HCT116 (cell line): ENCODE data around the gene NPSR1. TPM values are rescaled to one million over a fixed set of nuclear protein-coding genes. Genes with fewer than 3 reads are reported as not detected.
A peak's percentile ranks its signal among the peaks of the same experiment; 100 is the strongest.

Experiments
- ATAC-seq: fragments of 200-7000 bp; cut with Tn5 transposase; 2 replicates; pipeline ENCODE4 v1.9.1; 2020; ENCODE audit warnings: mild to moderate bottlenecking, moderate library complexity
- BruUV-seq: library from RNA; stranded (reverse); fragments of 400-500 nt; replicated peaks from 2 replicates; lab custom pipeline; 2021; lab: Mats Ljungman, UMichigan
- CTCF ChIA-PET: fragments of 300-600 bp; sonication (Branson Sonifier 250); formaldehyde crosslinking; loops from one replicate; lab custom pipeline; 2021; ENCODE audit warnings: antibody characterized with exemption; lab: Charles Lee
- POLR2A ChIA-PET: fragments of 300-600, 350-600 bp; sonication (Branson Sonifier 250); formaldehyde crosslinking; loops from one replicate; lab custom pipeline; 2021; ENCODE audit warnings: antibody characterized with exemption; lab: Charles Lee
- RAD21 ChIA-PET, 2 experiments: fragments of 300-600 bp; sonication (Branson Sonifier 250); formaldehyde crosslinking; loops; one replicate each; lab custom pipeline; 2023; ENCODE audit warnings: low total read pairs in 2 of 2; ENCODE audit not compliant: uncharacterized antibody in 2 of 2, unreplicated experiment in 2 of 2, low non-redundant PET in 1 of 2; lab: Charles Lee
- DNase-seq: peaks from one replicate; pipeline ENCODE4 v3.0.0-alpha.2; 2010; ENCODE audit warnings: low read depth, low spot score
- H2AFZ ChIP-seq: fragments of 200-600 bp; shearing (Covaris generic), sonication (generic); 2 replicates; pipeline ENCODE4 v1.6.1; 2017; ENCODE audit warnings: low read depth, mixed run types, mixed read lengths, antibody characterized with exemption, low read length; ENCODE audit not compliant: poor library complexity, severe bottlenecking
- H3K27ac ChIP-seq: 2 replicates; pipeline ENCODE4 v1.5.1; 2012; ENCODE audit warnings: low read depth, low read length
- H3K27me3 ChIP-seq: fragments of 200-600 bp; sonication (generic); 2 replicates; pipeline ENCODE4 v1.6.1; 2016; ENCODE audit warnings: mixed run types, low read length, mixed read lengths; ENCODE audit not compliant: insufficient read depth
- H3K36me3 ChIP-seq, 2 experiments: fragments of 200-500 bp in 1 of 2; fragments of 200-600 bp in 1 of 2; sonication (Bioruptor generic) in 1 of 2; sonication (generic) in 1 of 2; 2 replicates each; pipeline versions ENCODE4 v1.5.1 to v1.6.1; 2014 to 2016; ENCODE audit warnings: low read length in 2 of 2, inconsistent platforms in 1 of 2, mixed read lengths in 1 of 2, mixed run types in 1 of 2; ENCODE audit not compliant: insufficient read depth in 2 of 2, control insufficient read depth in 1 of 2
- H3K4me1 ChIP-seq, 2 experiments: fragments of 200-600 bp in 1 of 2; sonication (generic) in 1 of 2; 2 replicates each; pipeline versions ENCODE4 v1.5.1 to v1.6.1; 2012 to 2017; ENCODE audit warnings: low read length in 2 of 2, inconsistent platforms in 1 of 2, mild to moderate bottlenecking in 1 of 2, mixed read lengths in 1 of 2, mixed run types in 1 of 2, moderate library complexity in 1 of 2; ENCODE audit not compliant: insufficient read depth in 2 of 2, control insufficient read depth in 1 of 2
- H3K4me2 ChIP-seq: fragments of 200-600 bp; sonication (generic); 2 replicates; pipeline ENCODE4 v1.6.1; 2017; ENCODE audit warnings: mixed run types, low read length, mixed read lengths
- H3K4me3 ChIP-seq, 2 experiments: fragments of 200-600 bp in 1 of 2; sonication (generic) in 1 of 2; replicated peaks in 1 of 2; 2 replicates each; pipeline ENCODE4 v1.5.1; 2011 to 2016; ENCODE audit warnings: low read length in 2 of 2, control low read depth in 1 of 2, low read depth in 1 of 2, mild to moderate bottlenecking in 1 of 2, mixed read lengths in 1 of 2, mixed run types in 1 of 2
- H3K79me2 ChIP-seq: fragments of 200-600 bp; sonication (generic); 2 replicates; pipeline ENCODE4 v1.6.1; 2017; ENCODE audit warnings: mild to moderate bottlenecking, mixed run types, low read length, moderate library complexity, mixed read lengths; ENCODE audit not compliant: insufficient read depth
- H3K9ac ChIP-seq: fragments of 200-600 bp; sonication (generic); 2 replicates; pipeline ENCODE4 v1.6.1; 2016; ENCODE audit warnings: low read length, mixed read lengths
- H3K9me2 ChIP-seq: fragments of 200-600 bp; sonication (generic), shearing (Covaris generic); 2 replicates; pipeline ENCODE4 v1.6.1; 2017; ENCODE audit warnings: mixed run types, mild to moderate bottlenecking, moderate library complexity; ENCODE audit not compliant: insufficient read depth
- H3K9me3 ChIP-seq, 2 experiments: fragments of 200-500 bp in 1 of 2; fragments of 200-600 bp in 1 of 2; sonication (Bioruptor generic) in 1 of 2; sonication (generic) in 1 of 2; 2 replicates each; pipeline ENCODE4 v1.6.1; 2014 to 2017; ENCODE audit warnings: low read length in 2 of 2, mixed read lengths in 2 of 2, inconsistent platforms in 1 of 2, low read depth in 1 of 2, mild to moderate bottlenecking in 1 of 2, mixed run types in 1 of 2, moderate library complexity in 1 of 2; ENCODE audit not compliant: control insufficient read depth in 1 of 2, insufficient read depth in 1 of 2
- H4K20me1 ChIP-seq: fragments of 200-600 bp; sonication (generic), shearing (Covaris generic); 2 replicates; pipeline ENCODE4 v1.6.1; 2017; ENCODE audit warnings: mixed run types, mild to moderate bottlenecking, moderate library complexity; ENCODE audit not compliant: insufficient read depth
- CBX3 ChIP-seq: IDR thresholded peaks from 2 replicates; pipeline ENCODE4 v1.6.1; 2012; ENCODE audit warnings: low read depth
- EGR1 ChIP-seq: IDR thresholded peaks from 2 replicates; pipeline ENCODE4 v1.6.1; 2012; ENCODE audit warnings: low read depth
- EZH2 ChIP-seq: fragments of 200-600 bp; sonication (generic); IDR thresholded peaks from 2 replicates; pipeline ENCODE4 v1.6.1; 2017; ENCODE audit warnings: antibody characterized with exemption, mixed run types
- EZH2phosphoT487 ChIP-seq: fragments of 200-600 bp; IDR thresholded peaks from 2 replicates; pipeline ENCODE4 v1.6.1; 2018; ENCODE audit warnings: antibody characterized with exemption, borderline replicate concordance
- FOSL1 ChIP-seq: IDR thresholded peaks from 2 replicates; pipeline ENCODE4 v1.6.1; 2012; ENCODE audit warnings: low read depth
- POLR2A ChIP-seq: IDR thresholded peaks from 2 replicates; pipeline ENCODE4 v1.7.0; 2011; ENCODE audit warnings: borderline replicate concordance; ENCODE audit not compliant: insufficient read depth, insufficient read length; ENCODE audit errors: extremely low read depth
- RAD21 ChIP-seq: IDR thresholded peaks from 2 replicates; pipeline ENCODE4 v1.6.1; 2012; ENCODE audit warnings: low read depth, mild to moderate bottlenecking
- SIN3A ChIP-seq: IDR thresholded peaks from 2 replicates; pipeline ENCODE4 v1.6.1; 2012; ENCODE audit warnings: low read depth
- SRF ChIP-seq: IDR thresholded peaks from 2 replicates; pipeline ENCODE4 v1.6.1; 2012; ENCODE audit warnings: low read depth
- TCF7L2 ChIP-seq: IDR thresholded peaks from 2 replicates; pipeline ENCODE4 v1.7.0; 2011; ENCODE audit warnings: borderline replicate concordance, inconsistent platforms; ENCODE audit not compliant: insufficient read depth, insufficient read length; ENCODE audit errors: extremely low read depth
- intact Hi-C: fragments of 100-400 bp; cut with micrococcal nuclease; formaldehyde crosslinking; loops from 2 replicates; pipeline ENCODE4 v1.10.0; 2022
- total RNA-seq: library from RNA; stranded (reverse); gene quantifications from one replicate; pipeline ENCODE4 v1.2.1, GENCODE V29; 2021; ENCODE audit not compliant: unreplicated experiment
- TF ChIP-seq, protein P1 (sequence below), 3 experiments: fragments of 200-600 bp in 1 of 3; sonication (generic) in 1 of 3; IDR thresholded peaks in 2 of 3; conservative IDR thresholded peaks in 1 of 3; 2 replicates each; pipeline ENCODE4 v1.5.1; 2012 to 2017; ENCODE audit warnings: low read depth in 2 of 3, low read length in 2 of 3, antibody characterized with exemption in 1 of 3, borderline replicate concordance in 1 of 3, control low read depth in 1 of 3, mild to moderate bottlenecking in 1 of 3, mixed read lengths in 1 of 3, mixed run types in 1 of 3, moderate library complexity in 1 of 3; ENCODE audit not compliant: insufficient read depth in 1 of 3
- TF ChIP-seq, protein P2 (sequence below): IDR thresholded peaks from 2 replicates; pipeline ENCODE4 v1.6.1; 2012
- TF ChIP-seq, protein P3 (sequence below): IDR thresholded peaks from 2 replicates; pipeline ENCODE4 v1.6.1; 2012; ENCODE audit warnings: low read depth

The NPSR1 gene
- total RNA-seq, 1 experiment from 2014 or later = not detected

DNA sequence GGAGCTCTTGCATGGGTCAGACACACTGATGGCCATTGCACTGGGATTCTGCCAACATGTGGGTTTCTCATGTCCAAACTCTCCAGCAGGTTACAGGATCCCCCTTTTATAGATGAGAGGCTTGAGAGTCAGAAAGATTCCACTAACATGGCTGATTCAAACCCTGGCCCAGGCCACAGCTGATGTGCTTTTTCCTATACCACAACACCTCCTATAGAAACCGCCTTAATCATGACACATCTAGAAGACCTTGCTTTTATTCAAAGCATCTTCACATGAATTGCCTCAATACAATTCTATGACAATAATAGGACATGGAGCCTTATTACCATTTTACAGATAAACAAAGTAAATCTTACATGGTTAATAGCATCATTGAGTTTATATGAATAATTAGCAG lies 190.7 kb downstream of the NPSR1 start (continued):
- TF ChIP-seq, protein P1, sequence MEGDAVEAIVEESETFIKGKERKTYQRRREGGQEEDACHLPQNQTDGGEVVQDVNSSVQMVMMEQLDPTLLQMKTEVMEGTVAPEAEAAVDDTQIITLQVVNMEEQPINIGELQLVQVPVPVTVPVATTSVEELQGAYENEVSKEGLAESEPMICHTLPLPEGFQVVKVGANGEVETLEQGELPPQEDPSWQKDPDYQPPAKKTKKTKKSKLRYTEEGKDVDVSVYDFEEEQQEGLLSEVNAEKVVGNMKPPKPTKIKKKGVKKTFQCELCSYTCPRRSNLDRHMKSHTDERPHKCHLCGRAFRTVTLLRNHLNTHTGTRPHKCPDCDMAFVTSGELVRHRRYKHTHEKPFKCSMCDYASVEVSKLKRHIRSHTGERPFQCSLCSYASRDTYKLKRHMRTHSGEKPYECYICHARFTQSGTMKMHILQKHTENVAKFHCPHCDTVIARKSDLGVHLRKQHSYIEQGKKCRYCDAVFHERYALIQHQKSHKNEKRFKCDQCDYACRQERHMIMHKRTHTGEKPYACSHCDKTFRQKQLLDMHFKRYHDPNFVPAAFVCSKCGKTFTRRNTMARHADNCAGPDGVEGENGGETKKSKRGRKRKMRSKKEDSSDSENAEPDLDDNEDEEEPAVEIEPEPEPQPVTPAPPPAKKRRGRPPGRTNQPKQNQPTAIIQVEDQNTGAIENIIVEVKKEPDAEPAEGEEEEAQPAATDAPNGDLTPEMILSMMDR (IDR thresholded peaks at IDR 0.05 in 2 of 3, conservative IDR thresholded peaks at IDR 0.05 in 1 of 3; ENCODE audit: borderline replicate concordance in 1 of 3, insufficient read depth in 1 of 3, low read depth in 2 of 3, low read length in 2 of 3) = no peak
- TF ChIP-seq EZH2 = no peak
- TF ChIP-seq EZH2phosphoT487 = no peak
- TF ChIP-seq SIN3A = no peak
- TF ChIP-seq POLR2A = no peak
- no peak for TF ChIP-seq TCF7L2
- TF ChIP-seq CBX3 = no peak
- TF ChIP-seq, protein P2, sequence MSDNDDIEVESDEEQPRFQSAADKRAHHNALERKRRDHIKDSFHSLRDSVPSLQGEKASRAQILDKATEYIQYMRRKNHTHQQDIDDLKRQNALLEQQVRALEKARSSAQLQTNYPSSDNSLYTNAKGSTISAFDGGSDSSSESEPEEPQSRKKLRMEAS = no peak
- TF ChIP-seq RAD21 = no peak
- no peak for TF ChIP-seq EGR1
- no peak for TF ChIP-seq SRF
- TF ChIP-seq FOSL1 = no peak
- TF ChIP-seq, all 23 proteins: peak for 0

DNA sequence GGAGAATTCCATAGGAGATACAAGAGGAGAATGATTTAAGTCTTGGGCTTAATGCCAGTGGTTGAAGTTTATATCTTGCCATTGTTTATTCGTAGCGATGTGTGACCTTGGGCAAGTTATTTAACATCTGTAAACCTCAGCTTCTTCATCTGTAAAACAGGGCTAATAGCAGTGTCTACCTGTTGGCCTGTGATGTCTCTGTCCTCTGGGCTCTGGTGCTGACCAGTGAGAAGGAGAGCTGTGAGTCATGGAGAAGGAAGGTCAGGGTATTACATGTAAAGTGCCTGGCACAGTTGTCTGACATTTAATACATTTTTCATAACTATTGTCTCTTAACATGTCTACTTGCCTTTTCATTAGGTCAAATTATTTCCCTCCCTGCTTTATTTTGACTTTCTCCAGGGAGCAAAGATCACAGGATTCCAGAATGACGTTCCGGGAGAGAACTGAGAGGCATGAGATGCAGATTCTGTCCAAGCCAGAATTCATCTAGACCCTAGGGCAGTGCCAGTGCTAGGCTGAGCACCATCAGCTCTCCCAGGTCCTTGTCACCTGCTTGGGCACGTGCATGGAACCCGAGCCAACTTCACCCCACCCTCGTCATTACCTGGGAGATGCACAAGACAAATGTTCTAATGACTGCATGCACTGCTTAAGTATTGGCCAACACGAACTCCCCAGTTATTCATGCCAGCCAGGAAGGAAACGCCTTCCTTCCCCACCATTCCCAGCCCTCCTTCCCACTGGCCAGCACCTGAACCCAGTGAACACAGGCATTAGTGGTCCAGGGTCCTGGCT lies 191.3 kb downstream of the NPSR1 start:
- Histone ChIP-seq H3K36me3 (no peaks in the 10 kb centered on the region), H2AFZ (no peak overlapping the region), H3K4me1 (peaks cover 24 to 47% of the 10 kb centered on the region in 2 experiments), H3K9me2 (no peaks in the 10 kb centered on the region), H3K79me2 (no peaks in the 10 kb centered on the region), H3K9ac (no peak overlapping the region), H3K4me2 (no peak overlapping the region), H4K20me1 (no peaks in the 10 kb centered on the region), H3K27ac (no peak overlapping the region), H3K27me3 (no peaks in the 10 kb centered on the region), H3K4me3 (no peak overlapping the region), H3K9me3 (no peaks in the 10 kb centered on the region)
- RAD21 ChIA-PET = no interaction called here
- TF ChIP-seq, protein P3, sequence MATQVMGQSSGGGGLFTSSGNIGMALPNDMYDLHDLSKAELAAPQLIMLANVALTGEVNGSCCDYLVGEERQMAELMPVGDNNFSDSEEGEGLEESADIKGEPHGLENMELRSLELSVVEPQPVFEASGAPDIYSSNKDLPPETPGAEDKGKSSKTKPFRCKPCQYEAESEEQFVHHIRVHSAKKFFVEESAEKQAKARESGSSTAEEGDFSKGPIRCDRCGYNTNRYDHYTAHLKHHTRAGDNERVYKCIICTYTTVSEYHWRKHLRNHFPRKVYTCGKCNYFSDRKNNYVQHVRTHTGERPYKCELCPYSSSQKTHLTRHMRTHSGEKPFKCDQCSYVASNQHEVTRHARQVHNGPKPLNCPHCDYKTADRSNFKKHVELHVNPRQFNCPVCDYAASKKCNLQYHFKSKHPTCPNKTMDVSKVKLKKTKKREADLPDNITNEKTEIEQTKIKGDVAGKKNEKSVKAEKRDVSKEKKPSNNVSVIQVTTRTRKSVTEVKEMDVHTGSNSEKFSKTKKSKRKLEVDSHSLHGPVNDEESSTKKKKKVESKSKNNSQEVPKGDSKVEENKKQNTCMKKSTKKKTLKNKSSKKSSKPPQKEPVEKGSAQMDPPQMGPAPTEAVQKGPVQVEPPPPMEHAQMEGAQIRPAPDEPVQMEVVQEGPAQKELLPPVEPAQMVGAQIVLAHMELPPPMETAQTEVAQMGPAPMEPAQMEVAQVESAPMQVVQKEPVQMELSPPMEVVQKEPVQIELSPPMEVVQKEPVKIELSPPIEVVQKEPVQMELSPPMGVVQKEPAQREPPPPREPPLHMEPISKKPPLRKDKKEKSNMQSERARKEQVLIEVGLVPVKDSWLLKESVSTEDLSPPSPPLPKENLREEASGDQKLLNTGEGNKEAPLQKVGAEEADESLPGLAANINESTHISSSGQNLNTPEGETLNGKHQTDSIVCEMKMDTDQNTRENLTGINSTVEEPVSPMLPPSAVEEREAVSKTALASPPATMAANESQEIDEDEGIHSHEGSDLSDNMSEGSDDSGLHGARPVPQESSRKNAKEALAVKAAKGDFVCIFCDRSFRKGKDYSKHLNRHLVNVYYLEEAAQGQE = peak; percentile 66
- no peak for TF ChIP-seq SIN3A
- DNase-seq = no peak
- BruUV-seq = no TSS peak
- intact Hi-C loops = no loop called here
- POLR2A ChIA-PET = interaction anchor here (1.3 kb wide), 1 partner anchor 12 kb away, joined by 3 read pairs; no protein-coding TSS in a partner anchor
- ATAC-seq = no peak
- CTCF ChIA-PET = no interaction called here
